GM18526 (cell line): ENCODE data around the gene ZNF652.
A peak's percentile ranks its signal among the peaks of the same experiment; 100 is the strongest.

Experiments used
- POLR2A ChIP-seq: IDR thresholded peaks from 3 replicates; pipeline ENCODE4 v1.6.1; 2011; ENCODE audit not compliant: insufficient read length; ENCODE audit errors: extremely low read depth

ZNF652 gene

GRCh38 chr17:49361902-49362722 is at the start of gene ZNF652:
TSS of gene ZNF652 (minus strand) at chr17:49362250. CDS start at chr17:49317725, 44,525 bp downstream.
- peak; percentile 16 for TF ChIP-seq POLR2A

DNA sequence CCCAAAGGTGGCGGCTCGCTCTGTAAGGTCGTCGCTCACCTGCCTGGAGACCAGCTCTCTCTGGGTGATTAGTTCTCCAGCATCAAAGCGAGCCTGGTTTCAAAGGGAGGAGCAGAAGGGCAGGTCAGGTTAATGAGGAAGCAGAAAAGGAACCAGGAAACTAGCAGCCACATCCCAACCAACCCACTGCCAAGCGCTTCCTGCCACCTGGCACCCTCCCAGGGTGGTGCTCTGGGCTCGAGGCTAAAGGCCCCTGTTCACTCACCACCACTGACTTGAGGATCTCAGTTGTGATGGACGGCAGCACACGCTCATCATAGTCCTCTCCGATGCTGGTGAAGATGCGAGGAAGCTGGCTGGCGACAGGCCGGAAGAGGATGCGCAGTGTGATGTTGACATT is 47.0 kb upstream of the ZNF652 start:
- TF ChIP-seq POLR2A, result no peak

GRCh38 chr17:49407981-49408501 is 46.0 kb upstream of the ZNF652 start:
- TF ChIP-seq POLR2A, result no peak

DNA sequence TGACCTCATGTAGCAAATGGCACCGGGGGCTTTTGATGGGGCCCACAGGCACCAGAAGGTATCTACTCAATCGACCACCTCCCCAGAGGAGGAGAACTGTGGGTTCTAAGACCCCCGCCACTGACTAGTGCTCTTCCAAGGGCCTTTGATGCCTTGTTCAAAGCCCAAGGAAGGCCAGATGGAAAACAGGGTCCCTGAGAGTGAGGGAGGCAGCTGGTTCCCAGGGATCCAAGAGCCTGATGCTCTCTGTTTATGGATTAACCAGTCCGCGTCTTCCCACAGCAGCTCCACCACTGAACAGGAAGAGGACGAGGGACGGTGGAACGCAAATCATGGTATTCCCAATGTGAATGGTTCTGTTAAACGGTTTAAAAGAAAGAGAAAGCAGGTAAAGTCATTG is 45.0 kb upstream of the ZNF652 start:
- TF ChIP-seq POLR2A, result no peak

DNA sequence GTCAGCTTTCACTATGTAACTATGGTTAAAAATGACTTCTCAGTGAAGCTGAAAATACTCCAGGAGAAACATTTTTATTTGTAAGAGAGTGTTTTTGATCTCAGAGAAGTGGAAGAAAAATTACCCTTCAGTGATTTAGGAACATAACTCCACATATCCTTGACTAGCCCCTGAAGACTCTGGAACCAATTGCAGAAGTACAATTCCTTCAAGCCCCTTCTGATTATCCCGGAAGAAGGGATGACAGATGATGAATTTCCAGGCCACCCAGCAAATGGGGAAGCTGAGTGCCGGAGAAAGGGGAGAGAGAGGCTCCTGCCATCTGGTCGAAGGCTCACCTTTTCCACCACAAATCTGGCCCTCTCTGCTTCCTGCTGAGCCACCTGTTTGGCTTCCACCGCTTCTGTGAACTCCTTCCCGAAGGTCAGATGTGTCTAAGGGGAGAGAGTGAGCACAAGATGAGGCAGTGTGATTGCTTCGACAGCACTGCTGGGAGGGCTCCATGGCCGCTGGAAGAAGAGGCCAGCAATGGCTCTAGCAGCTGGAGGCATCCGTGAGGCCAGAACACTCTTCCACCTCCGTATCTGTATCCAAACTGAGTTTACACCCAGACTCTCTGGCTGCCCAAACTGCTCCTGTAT is 44.5 kb upstream of the ZNF652 start:
- TF ChIP-seq POLR2A, result no peak

GRCh38 chr17:49404906-49405305 is 42.9 kb upstream of the ZNF652 start:
- no peak for TF ChIP-seq POLR2A

DNA sequence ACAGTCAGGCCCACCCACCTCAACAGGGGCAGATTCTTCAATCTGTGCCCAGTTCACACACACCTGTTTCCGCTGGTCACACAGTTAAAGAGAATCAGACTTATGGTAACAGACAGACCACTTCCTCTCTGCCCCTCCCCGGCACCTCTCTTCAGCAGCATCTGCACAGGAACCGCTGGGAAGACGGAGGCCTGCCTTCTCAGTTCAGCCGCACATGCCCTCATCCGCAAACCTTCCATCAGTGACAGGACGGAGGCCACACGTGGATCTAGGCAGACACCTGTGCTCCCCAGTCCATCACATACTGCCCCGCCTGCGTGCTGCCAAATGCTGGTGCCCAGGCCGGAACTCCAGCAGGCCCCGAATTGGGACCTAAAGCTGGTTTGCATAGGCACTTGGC is 42.3 kb upstream of the ZNF652 start:
- no peak for TF ChIP-seq POLR2A

GRCh38 chr17:49403514-49404289 is 41.7 kb upstream of the ZNF652 start:
- no peak for TF ChIP-seq POLR2A

- TF ChIP-seq POLR2A, result no peak
These were observed 40.7 kb upstream of the ZNF652 start for GRCh38 chr17:49402706-49403105.

DNA sequence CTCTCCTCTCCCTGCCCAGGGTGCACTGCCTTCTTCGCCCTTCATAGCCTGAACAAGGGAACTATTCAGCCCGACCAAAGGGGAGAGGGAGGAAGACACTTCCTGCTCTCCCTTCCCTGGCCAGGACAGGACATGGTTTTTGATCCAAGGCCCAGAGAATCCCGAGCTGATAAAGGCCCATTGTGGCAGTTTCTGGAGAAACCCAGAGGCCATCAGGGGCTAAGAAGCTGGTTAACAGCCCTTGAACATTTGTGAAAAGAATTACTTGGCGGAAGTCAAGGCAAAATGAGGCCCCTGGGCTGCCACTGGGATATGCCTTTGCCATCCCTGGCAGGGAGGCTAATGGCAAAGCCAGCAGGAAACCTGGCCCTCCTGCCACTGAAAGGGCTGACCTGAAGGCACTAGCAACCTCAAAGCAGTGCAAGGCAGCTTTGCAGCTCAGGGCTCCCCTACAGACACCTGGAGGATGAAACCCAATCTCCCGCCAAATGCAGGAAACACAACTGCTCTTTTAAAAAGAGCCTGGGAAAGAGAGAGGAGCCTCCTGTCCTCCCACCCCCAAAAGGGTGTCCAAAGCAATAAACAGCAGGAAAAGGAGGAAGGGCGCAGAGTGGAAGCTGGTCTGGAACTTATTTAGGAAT is 40.0 kb upstream of the ZNF652 start:
- TF ChIP-seq POLR2A, result no peak

DNA sequence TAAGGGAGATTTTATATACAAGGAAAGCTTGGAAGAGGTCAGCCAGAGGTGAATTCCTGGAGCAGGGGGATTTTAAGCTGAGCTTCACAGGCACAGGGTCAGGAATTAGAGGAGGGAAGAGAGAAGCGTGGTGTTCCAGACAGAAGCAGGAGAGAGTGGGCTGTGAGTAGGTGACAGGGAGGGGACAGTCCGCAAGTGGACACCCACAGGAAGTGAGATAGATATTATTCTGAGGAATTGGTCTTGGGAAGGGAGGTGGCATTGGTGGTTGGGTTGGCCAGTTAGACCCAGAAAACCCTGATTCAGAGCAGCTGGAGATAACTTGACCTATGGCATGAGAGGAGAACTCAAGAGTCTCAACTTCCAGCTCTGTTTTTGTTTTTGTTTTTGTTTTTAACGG is 37.9 kb upstream of the ZNF652 start:
- no peak for TF ChIP-seq POLR2A

DNA sequence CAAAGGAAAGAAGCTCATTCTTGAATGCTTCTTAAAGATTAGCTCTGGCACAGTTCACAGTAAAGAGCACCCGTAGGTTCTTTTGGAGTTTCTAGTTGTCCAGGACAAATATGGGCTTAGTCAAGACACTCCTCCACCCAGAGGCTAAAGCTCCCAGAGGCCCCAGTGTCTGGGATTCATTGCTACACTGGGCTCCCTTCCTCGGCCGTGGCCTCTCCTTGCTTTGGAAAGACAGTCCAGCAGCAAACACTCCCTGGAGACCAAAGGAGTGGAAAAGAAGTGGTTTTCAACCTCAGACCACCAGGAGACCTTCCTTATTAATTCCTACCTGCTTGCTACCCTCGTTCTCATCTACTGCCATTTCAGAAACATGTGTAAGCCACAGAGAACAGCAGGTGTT is 35.5 kb upstream of the ZNF652 start:
- TF ChIP-seq POLR2A, result no peak

- no peak for TF ChIP-seq POLR2A
These were observed 31.6 kb upstream of the ZNF652 start for GRCh38 chr17:49393491-49394255.

DNA sequence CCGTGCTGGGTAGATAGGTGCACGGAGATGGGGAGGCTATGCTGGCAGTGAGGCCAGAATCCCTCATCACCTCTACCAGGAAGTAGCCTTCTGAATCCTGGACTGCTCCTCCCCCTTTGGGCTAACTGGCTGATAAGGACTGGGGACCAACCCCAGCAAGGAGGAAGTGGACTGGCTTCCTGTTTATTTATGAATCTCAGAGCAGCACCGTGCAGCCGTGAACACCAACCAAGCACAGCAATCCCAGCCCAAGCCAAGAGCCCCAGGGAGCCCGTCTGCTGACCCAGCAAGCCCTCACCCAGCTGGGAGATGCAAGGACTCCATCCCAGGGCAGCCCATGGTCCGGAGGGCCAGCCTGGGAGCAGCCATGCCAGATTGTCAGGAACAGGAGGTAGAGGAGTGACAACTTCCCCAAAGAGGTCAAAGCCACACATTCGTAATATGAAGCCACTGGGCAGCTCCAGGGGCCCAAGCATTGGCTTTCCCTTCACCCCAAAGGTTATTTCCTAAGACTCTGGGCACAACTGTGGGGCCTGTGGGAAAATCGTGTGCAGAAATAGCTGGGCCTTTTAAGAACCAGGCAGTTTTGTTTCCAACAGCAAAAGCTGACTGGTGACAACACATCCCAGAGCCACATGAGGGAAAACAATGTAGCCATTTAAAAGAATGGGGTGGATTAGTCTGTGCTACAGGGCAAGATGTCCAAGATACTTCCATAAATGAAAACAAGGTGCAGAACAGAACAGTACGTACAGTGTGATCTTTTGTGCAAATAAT is 28.7 kb upstream of the ZNF652 start:
- TF ChIP-seq POLR2A, result peak; percentile 32
